HG02610 (cell line): ENCODE measurements around the gene OSBPL6.

Experiments
- ATAC-seq: cut with Tn5 transposase; IDR thresholded peaks from one replicate; pipeline ENCODE4 v1.9.1; 2021; ENCODE audit warnings: mild to moderate bottlenecking, moderate library complexity; ENCODE audit not compliant: unreplicated experiment

The OSBPL6 gene

GRCh38 chr2:178269438-178270224, 75.3 kb downstream of the OSBPL6 start:
- no peak for ATAC-seq

GRCh38 chr2:178270338-178270737, 76.0 kb downstream of the OSBPL6 start:
- ATAC-seq: no peak

DNA sequence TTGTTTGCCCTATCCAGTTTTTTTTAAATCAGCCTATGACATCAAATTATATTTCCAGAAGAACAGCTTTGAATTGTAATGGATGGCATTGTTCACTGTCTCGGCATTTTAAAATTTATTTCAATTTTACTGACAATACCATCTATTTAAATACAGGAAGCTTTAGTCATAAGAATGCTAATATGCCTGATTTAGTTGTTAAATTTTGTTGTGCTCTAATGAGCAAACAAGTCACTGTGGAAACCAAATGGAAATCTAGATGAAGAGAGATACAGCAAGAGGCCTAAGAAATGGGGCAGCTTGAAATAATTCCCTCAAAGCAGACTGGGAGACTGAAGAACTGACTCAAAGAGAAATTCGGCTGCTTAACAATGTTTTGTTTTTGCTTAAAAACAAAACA, 76.8 kb downstream of the OSBPL6 start:
- no peak for ATAC-seq

GRCh38 chr2:178271629-178272333, 77.5 kb downstream of the OSBPL6 start:
- ATAC-seq: no peak

GRCh38 chr2:178273787-178274360, 79.6 kb downstream of the OSBPL6 start:
- ATAC-seq: no peak

- ATAC-seq: no peak
Observed at GRCh38 chr2:178275600-178275999, 81.3 kb downstream of the OSBPL6 start.

GRCh38 chr2:178277741-178278197, 83.5 kb downstream of the OSBPL6 start:
- no peak for ATAC-seq

- no peak for ATAC-seq
Observed at GRCh38 chr2:178279142-178279541, 84.8 kb downstream of the OSBPL6 start.

DNA sequence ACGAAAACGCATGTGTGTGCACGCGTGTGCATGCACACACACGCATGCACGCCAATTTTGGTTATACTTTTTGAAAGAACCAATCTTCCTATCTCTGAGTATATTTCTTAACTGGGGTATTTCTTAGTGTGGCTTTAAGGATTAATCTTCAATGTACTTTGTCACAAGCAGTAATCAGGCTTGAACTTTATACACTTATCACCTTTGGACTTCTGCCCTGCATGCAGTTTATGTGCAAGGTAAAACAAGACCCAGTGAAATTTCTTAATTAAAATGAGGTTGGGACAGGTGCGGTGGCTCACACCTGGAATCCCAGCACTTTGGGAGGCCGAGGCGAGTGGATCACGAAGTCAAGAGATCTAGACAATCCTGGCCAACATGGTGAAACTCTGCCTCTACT, 85.3 kb downstream of the OSBPL6 start:
- no peak for ATAC-seq

GRCh38 chr2:178280244-178280852, 86.0 kb downstream of the OSBPL6 start:
- peak; percentile 86 for ATAC-seq

- ATAC-seq: no peak
Observed at GRCh38 chr2:178282075-178282815, 87.9 kb downstream of the OSBPL6 start.

DNA sequence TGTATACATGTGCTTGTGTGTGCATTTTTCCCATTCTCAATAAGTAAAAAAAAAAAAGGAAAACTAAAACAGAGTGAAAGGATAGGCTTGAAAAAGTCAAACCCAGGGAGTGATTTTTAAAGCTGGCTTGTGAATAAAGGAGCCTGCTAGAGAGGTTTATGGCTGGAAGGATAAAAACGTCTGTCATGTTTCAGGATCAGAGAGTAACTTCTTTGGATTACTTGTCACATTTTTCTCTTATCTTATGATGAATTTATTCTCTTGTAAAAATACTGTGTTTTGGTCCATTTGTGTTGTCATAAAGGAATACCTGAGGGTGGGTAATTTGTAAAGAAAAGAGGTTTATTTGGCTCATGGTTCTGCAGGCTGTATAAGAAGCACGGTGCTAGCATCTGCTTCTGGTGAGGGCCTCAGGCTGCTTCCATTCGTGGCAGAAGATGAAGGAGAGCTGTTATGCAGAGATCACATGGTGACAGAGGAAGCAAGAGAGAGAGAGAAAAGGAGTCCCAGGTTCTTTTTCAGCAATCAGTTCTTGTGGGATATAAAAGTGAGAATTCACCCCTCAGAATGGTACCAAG, 89.1 kb downstream of the OSBPL6 start:
- no peak for ATAC-seq

GRCh38 chr2:178284613-178285286, 90.4 kb downstream of the OSBPL6 start:
- no peak for ATAC-seq

DNA sequence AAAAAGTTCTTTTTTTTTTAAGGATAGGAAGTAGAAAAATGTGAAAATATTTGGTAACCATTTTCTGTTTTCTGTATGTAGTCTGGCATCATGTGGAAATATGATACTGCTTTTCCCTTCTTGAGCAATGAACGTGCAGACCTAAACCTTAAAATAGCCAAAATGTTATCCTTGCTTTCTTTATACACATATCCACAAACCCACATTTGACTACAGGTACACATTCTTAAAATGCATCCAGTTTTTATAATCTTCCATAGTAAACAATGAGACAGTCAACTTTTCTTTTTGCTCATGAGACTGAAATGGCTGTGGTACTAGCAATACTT, 90.9 kb downstream of the OSBPL6 start:
- ATAC-seq: no peak

DNA sequence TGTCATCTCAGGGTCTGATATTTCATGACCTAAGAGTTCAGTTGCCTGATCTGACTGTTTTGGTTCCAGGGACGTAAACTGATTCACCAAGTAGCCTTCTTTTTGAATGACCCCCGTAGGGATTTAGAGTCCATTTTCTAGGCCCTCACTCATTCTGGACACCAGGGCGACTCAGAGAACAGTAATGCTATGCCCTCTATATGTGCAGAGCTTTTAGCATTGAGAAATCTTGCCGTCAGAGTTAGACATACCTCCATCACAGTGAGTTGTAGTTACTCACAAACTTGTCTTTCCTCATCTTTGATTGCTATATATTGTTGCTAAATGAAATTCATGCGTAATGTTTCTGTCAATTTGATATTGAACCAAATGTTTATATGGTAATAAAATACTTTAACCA, 92.3 kb downstream of the OSBPL6 start:
- no peak for ATAC-seq

GRCh38 chr2:178287652-178288344, 93.5 kb downstream of the OSBPL6 start:
- no peak for ATAC-seq

DNA sequence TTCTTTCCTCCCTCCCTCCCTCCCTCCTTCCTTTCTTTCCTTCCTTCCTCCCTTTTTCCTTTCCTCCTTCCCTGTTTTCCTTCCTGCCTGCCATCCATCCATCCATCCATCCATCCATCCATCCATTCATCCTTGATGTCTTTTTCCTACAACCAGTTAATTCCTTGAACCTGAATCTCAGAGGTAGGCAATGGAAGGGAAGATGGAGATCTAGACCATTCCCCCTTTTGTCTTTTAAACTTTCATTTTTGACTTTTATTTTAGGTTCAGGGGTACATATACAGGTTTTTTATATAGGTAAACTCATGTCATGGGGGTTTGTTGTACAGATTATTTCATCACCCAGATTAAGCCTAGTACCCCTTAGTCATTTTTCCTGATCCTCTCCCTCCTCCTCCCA, 97.4 kb downstream of the OSBPL6 start:
- no peak for ATAC-seq

DNA sequence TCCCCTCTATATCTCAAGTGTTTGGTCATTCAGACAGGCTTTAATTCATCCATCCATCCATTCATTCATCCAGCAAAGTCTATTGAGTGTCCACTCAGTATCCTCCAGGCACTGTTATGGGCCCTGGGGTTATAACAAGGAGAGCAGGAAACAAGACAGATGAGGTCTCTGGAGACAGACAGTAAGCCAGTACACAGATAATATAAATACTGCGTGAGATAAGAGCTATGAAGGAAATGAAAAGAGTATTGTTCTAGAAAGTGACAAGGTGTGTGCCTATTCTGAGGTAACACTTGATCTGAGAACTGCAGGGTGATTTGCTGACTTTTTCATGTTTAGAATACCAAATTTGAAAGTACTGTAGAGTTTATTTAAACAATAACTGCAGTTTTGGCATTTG, 98.3 kb downstream of the OSBPL6 start:
- no peak for ATAC-seq

DNA sequence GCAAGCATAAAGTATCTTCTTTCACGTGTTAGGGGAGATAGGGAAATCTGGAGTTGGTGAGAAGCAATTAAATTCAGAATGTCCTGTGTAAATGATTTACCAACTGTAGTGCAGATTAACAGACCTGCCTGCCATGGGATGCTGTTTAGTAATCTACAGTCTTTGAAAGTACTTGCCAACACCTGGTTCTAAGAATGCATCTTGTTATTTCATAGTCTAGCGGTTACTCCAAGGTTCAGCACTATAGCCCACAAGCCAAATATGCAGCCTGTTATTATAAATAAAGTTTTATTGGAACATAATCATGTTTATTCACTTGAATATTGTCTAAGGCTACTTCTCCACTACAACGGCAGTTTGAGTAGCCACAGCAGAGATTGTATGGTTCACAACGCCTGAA, 100.8 kb downstream of the OSBPL6 start:
- no peak for ATAC-seq

GRCh38 chr2:178295906-178296305, 101.6 kb downstream of the OSBPL6 start:
- ATAC-seq: no peak
